Measurements from ENCODE around the gene TTC7B. TPM values are rescaled to one million over a fixed set of nuclear protein-coding genes. Genes with fewer than 3 reads are reported as not detected.

TTC7B gene
- total and polyA plus RNA-seq, 2 donors (not counting 1 experiment from before 2014, with no cell fraction given): 0.36 to 3.2 TPM

GRCh38 chr14:90674716-90675115, 141.5 kb downstream of the TTC7B start:
- intact Hi-C loops (cut with micrococcal nuclease): no loop called here
- DNase-seq (no peak), ATAC-seq (ENCODE audit: low read depth) (no peak)
- H3K4me2 ChIP-seq (replicated peaks; ENCODE audit: low read depth, low read length, poor library complexity, severe bottlenecking): no peak overlapping the region
- H3K4me3 Mint-ChIP-seq: no peak overlapping the region
- peaks cover 21% of the 10 kb centered on the region for H3K4me1 Mint-ChIP-seq
- H3K27me3 Mint-ChIP-seq: no peaks in the 10 kb centered on the region
- H3K27ac Mint-ChIP-seq: no peak overlapping the region
- no peaks in the 10 kb centered on the region for H3K27me3 ChIP-seq (replicated peaks in 1 of 4; ENCODE audit: control extremely low read depth in 1 of 4, control insufficient read depth in 3 of 4, insufficient read depth in 4 of 4, low read length in 3 of 4)
- H3K9me3 Mint-ChIP-seq (ENCODE audit: insufficient read depth): peaks cover 2% of the 10 kb centered on the region
- no peak overlapping the region for H3K4me3 ChIP-seq (ENCODE audit: control extremely low read depth in 1 of 5, extremely low read depth in 1 of 5, insufficient read depth in 1 of 5, low read depth in 2 of 5, low read length in 4 of 5)
- ChIA-PET CTCF (no interaction called here), POLR2A (no interaction called here)
- WGBS (ENCODE audit: insufficient coverage): 75% methylated on average over 2 of the region's 5 CpGs
- no peaks in the 10 kb centered on the region for H4K20me1 ChIP-seq (ENCODE audit: control insufficient read depth, insufficient read depth, low read length, poor library complexity, severe bottlenecking)
- peaks cover 11 to 19% of the 10 kb centered on the region in 2 donors for H3K4me1 ChIP-seq (ENCODE audit: control insufficient read depth in 2 of 2, insufficient read depth in 2 of 2, low read length in 2 of 2)
- H3K36me3 ChIP-seq (replicated peaks in 1 of 2; ENCODE audit: control extremely low read depth in 1 of 2, control insufficient read depth in 1 of 2, extremely low read depth in 1 of 2, insufficient read depth in 2 of 2, low read length in 1 of 2): no peaks in the 10 kb centered on the region
- no peaks in the 10 kb centered on the region for H3K79me2 ChIP-seq (ENCODE audit: control insufficient read depth, insufficient read depth, low read length)
- H2AFZ ChIP-seq (ENCODE audit: insufficient read depth, low read depth, low read length, poor library complexity, severe bottlenecking): no peak overlapping the region
- no peak overlapping the region for H3K27ac ChIP-seq (ENCODE audit: low read length in 2 of 2)
- no peak overlapping the region for H3K9ac ChIP-seq (ENCODE audit: low read length)
- H3K9me3 ChIP-seq (ENCODE audit: control extremely low read depth in 1 of 3, control insufficient read depth in 2 of 3, insufficient read depth in 1 of 3, low read length in 2 of 3): no peaks in the 10 kb centered on the region
- TF ChIP-seq CTCF (IDR thresholded peaks at IDR 0.05) (no peak), EZH2 (IDR thresholded peaks at IDR 0.05; ENCODE audit: borderline replicate concordance, insufficient read depth, low read depth, low read length, poor library complexity, severe bottlenecking) (no peak)

DNA sequence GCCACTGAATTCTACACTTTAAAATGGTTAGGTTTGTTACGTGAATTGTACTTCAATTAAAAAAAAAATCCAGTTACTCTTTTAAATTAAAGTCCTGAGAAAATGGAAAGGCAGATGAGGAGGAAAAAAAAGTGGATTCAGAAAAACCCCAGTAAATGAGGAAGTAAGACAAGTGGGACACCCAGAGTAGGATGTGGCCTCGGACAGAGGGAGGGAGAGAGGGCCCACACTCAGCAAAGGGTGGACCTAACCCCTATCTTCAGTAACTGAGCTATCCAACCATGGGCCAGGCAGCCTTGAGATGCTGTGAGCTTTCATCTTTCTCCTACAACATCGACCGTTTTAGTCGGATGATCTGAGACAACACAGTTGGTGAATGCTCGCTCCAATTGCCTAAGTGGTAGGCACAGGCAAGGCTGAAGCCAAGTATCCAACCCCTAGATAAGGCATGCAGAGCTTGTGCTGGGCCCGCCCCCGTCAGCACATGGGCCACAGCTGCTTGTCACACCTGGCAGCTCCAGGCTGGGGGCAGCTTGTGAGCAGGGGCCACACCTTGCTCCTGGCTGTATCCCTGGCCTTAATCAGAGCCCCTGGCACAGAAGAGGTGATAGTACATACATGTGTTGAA, 142.1 kb downstream of the TTC7B start:
- 90% methylated on average over 4 of the region's 8 CpGs for WGBS (ENCODE audit: insufficient coverage)
- Histone ChIP-seq H3K36me3 (replicated peaks in 1 of 2; ENCODE audit: control extremely low read depth in 1 of 2, control insufficient read depth in 1 of 2, extremely low read depth in 1 of 2, insufficient read depth in 2 of 2, low read length in 1 of 2) (no peaks in the 10 kb centered on the region), H3K4me2 (replicated peaks; ENCODE audit: low read depth, low read length, poor library complexity, severe bottlenecking) (no peak overlapping the region), H4K20me1 (ENCODE audit: control insufficient read depth, insufficient read depth, low read length, poor library complexity, severe bottlenecking) (no peaks in the 10 kb centered on the region), H2AFZ (ENCODE audit: insufficient read depth, low read depth, low read length, poor library complexity, severe bottlenecking) (no peak overlapping the region), H3K27ac (ENCODE audit: low read length in 2 of 2) (no peak overlapping the region), H3K27me3 (replicated peaks in 1 of 4; ENCODE audit: control extremely low read depth in 1 of 4, control insufficient read depth in 3 of 4, insufficient read depth in 4 of 4, low read length in 3 of 4) (no peaks in the 10 kb centered on the region), H3K4me1 (ENCODE audit: control insufficient read depth in 2 of 2, insufficient read depth in 2 of 2, low read length in 2 of 2) (peaks cover 11 to 19% of the 10 kb centered on the region in 2 donors), H3K9ac (ENCODE audit: low read length) (no peak overlapping the region), H3K4me3 (ENCODE audit: control extremely low read depth in 1 of 5, extremely low read depth in 1 of 5, insufficient read depth in 1 of 5, low read depth in 2 of 5, low read length in 4 of 5) (no peak overlapping the region), H3K79me2 (ENCODE audit: control insufficient read depth, insufficient read depth, low read length) (no peaks in the 10 kb centered on the region), H3K9me3 (ENCODE audit: control extremely low read depth in 1 of 3, control insufficient read depth in 2 of 3, insufficient read depth in 1 of 3, low read length in 2 of 3) (no peaks in the 10 kb centered on the region)
- Mint-ChIP-seq H3K27ac (no peak overlapping the region), H3K4me3 (no peak overlapping the region), H3K27me3 (no peaks in the 10 kb centered on the region), H3K4me1 (peaks cover 22% of the 10 kb centered on the region), H3K9me3 (ENCODE audit: insufficient read depth) (peaks cover 3% of the 10 kb centered on the region)
- POLR2A ChIA-PET: no interaction called here
- DNase-seq (no peak), ATAC-seq (ENCODE audit: low read depth) (no peak)
- intact Hi-C loops (cut with micrococcal nuclease): no loop called here
- CTCF ChIA-PET: no interaction called here
- TF ChIP-seq EZH2 (IDR thresholded peaks at IDR 0.05; ENCODE audit: borderline replicate concordance, insufficient read depth, low read depth, low read length, poor library complexity, severe bottlenecking) (no peak), CTCF (IDR thresholded peaks at IDR 0.05) (no peak)
